Keratinocyte (primary cell): ENCODE results near the gene CLTB. TPM values are rescaled to one million over a fixed set of nuclear protein-coding genes. Genes with fewer than 3 reads are reported as not detected.
A peak's percentile ranks its signal among the peaks of the same experiment; 100 is the strongest.

Source experiments
- DNase-seq: peaks from one replicate; pipeline ENCODE4 v3.0.0-alpha.2; 2011; ENCODE audit warnings: low read depth, missing footprints, low spot score
- FAIRE-seq: peaks from 2 replicates; lab custom pipeline; 2011; peaks lifted over from hg19 to GRCh38; lab: Jason Lieb, UNC
- H2AFZ ChIP-seq: 2 replicates; pipeline ENCODE4 v1.6.0; 2012; ENCODE audit warnings: low read length, control low read depth, inconsistent platforms; ENCODE audit not compliant: control insufficient read depth
- H3K27ac ChIP-seq: 2 replicates; pipeline ENCODE4 v1.5.1; 2011; ENCODE audit warnings: low read length; ENCODE audit not compliant: control insufficient read depth, insufficient read depth
- H3K27me3 ChIP-seq: 3 replicates; pipeline ENCODE4 v1.6.0; 2011; ENCODE audit warnings: low read length; ENCODE audit not compliant: control insufficient read depth, insufficient read depth; ENCODE audit errors: extremely low read depth
- H3K36me3 ChIP-seq, 2 experiments: 2 replicates in 1 of 2; 3 replicates in 1 of 2; pipeline ENCODE4 v1.5.1; 2011; ENCODE audit warnings: low read length in 2 of 2, mild to moderate bottlenecking in 1 of 2; ENCODE audit not compliant: control insufficient read depth in 2 of 2, insufficient read depth in 2 of 2; ENCODE audit errors: extremely low read depth in 1 of 2
- H3K4me1 ChIP-seq: 3 replicates; pipeline ENCODE4 v1.5.1; 2011; ENCODE audit warnings: low read length; ENCODE audit not compliant: control insufficient read depth, insufficient read depth; ENCODE audit errors: extremely low read depth
- H3K4me2 ChIP-seq: 3 replicates; pipeline ENCODE4 v1.6.0; 2011; ENCODE audit warnings: low read depth, low read length; ENCODE audit not compliant: control insufficient read depth, insufficient read depth; ENCODE audit errors: extremely low read depth
- H3K4me3 ChIP-seq, 3 experiments: fragments of 200-600 bp in 1 of 3; sonication (generic) in 1 of 3; 2 replicates in 2 of 3; 3 replicates in 1 of 3; pipeline ENCODE4 v1.5.1; 2011 to 2016; ENCODE audit warnings: low read length in 3 of 3, mild to moderate bottlenecking in 3 of 3, control low read depth in 2 of 3, inconsistent platforms in 1 of 3, low read depth in 1 of 3, mixed read lengths in 1 of 3, mixed run types in 1 of 3, moderate library complexity in 1 of 3; ENCODE audit not compliant: control insufficient read depth in 2 of 3, insufficient read depth in 2 of 3; ENCODE audit errors: extremely low read depth in 1 of 3
- H3K79me2 ChIP-seq: 2 replicates; pipeline ENCODE4 v1.6.0; 2012; ENCODE audit warnings: low read length; ENCODE audit not compliant: control insufficient read depth, insufficient read depth
- H3K9ac ChIP-seq: 3 replicates; pipeline ENCODE4 v1.6.0; 2011; ENCODE audit warnings: low read length; ENCODE audit not compliant: control insufficient read depth, insufficient read depth; ENCODE audit errors: extremely low read depth
- H3K9me1 ChIP-seq: 3 replicates; pipeline ENCODE4 v1.6.0; 2011; ENCODE audit warnings: low read length; ENCODE audit not compliant: control insufficient read depth, insufficient read depth; ENCODE audit errors: extremely low read depth
- H3K9me3 ChIP-seq: 2 replicates; pipeline ENCODE4 v1.5.1; 2012; ENCODE audit warnings: low read depth, low read length; ENCODE audit not compliant: control insufficient read depth
- H4K20me1 ChIP-seq: 3 replicates; pipeline ENCODE4 v1.6.0; 2011; ENCODE audit warnings: low read length; ENCODE audit not compliant: control insufficient read depth, insufficient read depth; ENCODE audit errors: extremely low read depth
- EZH2 ChIP-seq: IDR thresholded peaks from one replicate; pipeline ENCODE4 v1.6.1; 2012; ENCODE audit warnings: inconsistent platforms, mild to moderate bottlenecking, low read length, moderate library complexity
- dilution Hi-C: fragments of 300-500 bp; cut with MboI; formaldehyde crosslinking; loops from one replicate; pipeline ENCODE4 v1.7.0; 2020; ENCODE audit warnings: low sequenced_read_pairs; ENCODE audit not compliant: extremely low pct_ligation_motif_present
- polyA plus RNA-seq, 5 experiments: library from polyadenylated mRNA; depleted of rRNA in 3 of 5; stranded (reverse) in 3 of 5; stranded (forward) in 1 of 5; unstranded in 1 of 5; fragments of >200 nt; gene quantifications; 1 replicate in 1 of 5; 2 replicates in 3 of 5; 3 replicates in 1 of 5; pipeline versions ENCODE4 v1.2.1 to v1.2.3, GENCODE V29; 2011 to 2012; ENCODE audit warnings: missing spikeins in 2 of 5, low read depth in 1 of 5, low replicate concordance in 1 of 5
- TF ChIP-seq, protein P1 (sequence below), 3 experiments: IDR thresholded peaks in 1 of 3; conservative IDR thresholded peaks in 1 of 3; optimal IDR thresholded peaks in 1 of 3; 2 replicates in 2 of 3; 3 replicates in 1 of 3; pipeline versions ENCODE3 to v1.5.1; 2011; ENCODE audit warnings: low read length in 3 of 3, mild to moderate bottlenecking in 3 of 3, moderate library complexity in 2 of 3, control low read depth in 1 of 3, inconsistent platforms in 1 of 3; ENCODE audit not compliant: insufficient read depth in 2 of 3; ENCODE audit errors: extremely low read depth in 1 of 3

Gene CLTB
- polyA plus RNA-seq, 1 donor (not counting 4 experiments of a cell fraction or from before 2014, with no cell fraction given) = 326 TPM

DNA sequence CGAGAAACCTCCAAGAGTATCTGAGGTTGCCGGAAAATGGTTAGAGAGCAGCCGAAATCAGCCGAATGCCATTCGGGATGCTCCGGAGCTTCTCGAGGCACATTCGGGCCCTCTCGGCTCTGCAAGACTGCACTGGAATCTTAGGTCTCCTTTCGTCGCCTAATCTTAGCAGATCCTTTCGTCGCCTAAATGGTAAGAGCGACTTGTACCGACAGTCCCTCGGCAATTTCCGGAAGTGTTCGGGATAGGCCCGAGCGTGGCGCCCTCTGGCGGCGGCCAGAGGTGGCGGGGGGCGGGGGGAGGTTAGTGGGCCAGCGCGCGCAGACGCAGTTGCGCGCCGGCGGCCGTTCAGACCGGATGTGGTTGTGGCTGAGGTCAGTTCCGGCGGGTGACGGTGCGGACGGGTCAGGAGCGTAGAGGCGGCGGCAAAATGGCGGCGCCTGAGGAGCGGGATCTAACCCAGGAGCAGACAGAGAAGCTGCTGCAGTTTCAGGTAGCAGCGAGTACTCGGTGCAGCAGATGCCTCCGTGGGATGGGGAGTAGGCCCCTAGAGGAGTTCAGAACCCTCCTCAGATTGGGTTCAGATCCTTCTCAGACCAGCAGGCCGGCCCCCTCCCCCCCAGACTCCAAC, 31.8 kb upstream of the CLTB start, which contains the start of gene FAF2:
TSS of gene FAF2 (plus strand) at position 408 of the 631 bp plus-strand sequence. CDS start at position 431, 23 bp downstream.
- Histone ChIP-seq H3K9ac (peak within 1 kb of the TSS; percentile 99), H3K4me1 (peaks cover 19% of the 10 kb centered on the region), H3K36me3 (peaks cover 0 to 3% of the 10 kb centered on the region in 2 experiments), H3K4me2 (peak within 1 kb of the TSS; percentile 99), H3K9me1 (no peaks in the 10 kb centered on the region), H3K27me3 (no peaks in the 10 kb centered on the region), H3K79me2 (peaks cover 47% of the 10 kb centered on the region), H3K9me3 (no peaks in the 10 kb centered on the region), H3K4me3 (peak within 1 kb of the TSS; percentile 97 to 99 (median 98)), H4K20me1 (no peaks in the 10 kb centered on the region), H2AFZ (peak within 1 kb of the TSS; percentile 88), H3K27ac (peak within 1 kb of the TSS; percentile 98)
- FAIRE-seq (peak; percentile 72), DNase-seq (peak; percentile 92)
- TF ChIP-seq, protein P1, sequence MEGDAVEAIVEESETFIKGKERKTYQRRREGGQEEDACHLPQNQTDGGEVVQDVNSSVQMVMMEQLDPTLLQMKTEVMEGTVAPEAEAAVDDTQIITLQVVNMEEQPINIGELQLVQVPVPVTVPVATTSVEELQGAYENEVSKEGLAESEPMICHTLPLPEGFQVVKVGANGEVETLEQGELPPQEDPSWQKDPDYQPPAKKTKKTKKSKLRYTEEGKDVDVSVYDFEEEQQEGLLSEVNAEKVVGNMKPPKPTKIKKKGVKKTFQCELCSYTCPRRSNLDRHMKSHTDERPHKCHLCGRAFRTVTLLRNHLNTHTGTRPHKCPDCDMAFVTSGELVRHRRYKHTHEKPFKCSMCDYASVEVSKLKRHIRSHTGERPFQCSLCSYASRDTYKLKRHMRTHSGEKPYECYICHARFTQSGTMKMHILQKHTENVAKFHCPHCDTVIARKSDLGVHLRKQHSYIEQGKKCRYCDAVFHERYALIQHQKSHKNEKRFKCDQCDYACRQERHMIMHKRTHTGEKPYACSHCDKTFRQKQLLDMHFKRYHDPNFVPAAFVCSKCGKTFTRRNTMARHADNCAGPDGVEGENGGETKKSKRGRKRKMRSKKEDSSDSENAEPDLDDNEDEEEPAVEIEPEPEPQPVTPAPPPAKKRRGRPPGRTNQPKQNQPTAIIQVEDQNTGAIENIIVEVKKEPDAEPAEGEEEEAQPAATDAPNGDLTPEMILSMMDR (optimal IDR thresholded peaks at IDR 0.05 in 1 of 3, IDR thresholded peaks at IDR 0.05 in 1 of 3, conservative IDR thresholded peaks at IDR 0.05 in 1 of 3; ENCODE audit: extremely low read depth in 1 of 3, insufficient read depth in 2 of 3, low read length in 3 of 3) = peak; percentile 90 to 93 (median 91)
- TF ChIP-seq EZH2 = no peak
- dilution Hi-C loops = no loop called here

DNA sequence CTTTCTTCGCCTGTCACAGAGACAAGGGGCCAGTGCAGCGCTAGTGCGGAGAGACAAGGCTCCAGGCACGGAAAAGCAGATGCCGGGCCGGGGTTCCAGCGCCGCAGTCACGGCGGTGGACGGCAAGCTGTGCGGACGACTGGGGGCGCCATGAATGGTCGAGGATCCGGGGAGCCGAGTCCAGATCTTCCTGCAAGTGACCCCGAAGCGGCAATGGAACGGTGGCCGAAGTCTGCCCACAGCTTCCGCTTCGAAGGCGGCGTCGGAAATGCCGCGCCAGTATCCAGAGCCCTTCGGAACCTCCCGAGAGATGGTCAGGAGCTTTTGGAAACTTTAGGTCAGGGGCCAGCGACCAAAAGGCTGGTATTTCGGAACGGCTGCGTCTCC, 31.2 kb upstream of the CLTB start:
- dilution Hi-C loops = no loop called here

More for the DNA sequence above, 31.2 kb upstream of the CLTB start:
- H3K36me3 ChIP-seq = peaks cover 0 to 3% of the 10 kb centered on the region in 2 experiments
- FAIRE-seq (no peak), DNase-seq (no peak)
- peak overlapping the region; percentile 99 for H3K9ac ChIP-seq
- H3K4me2 ChIP-seq = peak overlapping the region; percentile 89
- H3K79me2 ChIP-seq = peaks cover 44% of the 10 kb centered on the region
- H3K27me3 ChIP-seq = no peaks in the 10 kb centered on the region
- H3K4me3 ChIP-seq = peak overlapping the region; percentile 69 to 98 (median 78)
- H3K27ac ChIP-seq = peak overlapping the region; percentile 98
- H4K20me1 ChIP-seq = no peaks in the 10 kb centered on the region
- H3K4me1 ChIP-seq = peaks cover 19% of the 10 kb centered on the region
- TF ChIP-seq, protein P1 (optimal IDR thresholded peaks at IDR 0.05 in 1 of 3, IDR thresholded peaks at IDR 0.05 in 1 of 3, conservative IDR thresholded peaks at IDR 0.05 in 1 of 3; ENCODE audit: extremely low read depth in 1 of 3, insufficient read depth in 2 of 3, low read length in 3 of 3) = peak in 1 of 3 experiments; percentile 27
- no peak for TF ChIP-seq EZH2
- H3K9me1 ChIP-seq = no peaks in the 10 kb centered on the region
- H2AFZ ChIP-seq = peak overlapping the region; percentile 45
- H3K9me3 ChIP-seq = no peaks in the 10 kb centered on the region
